WTC11 (cell line): ENCODE measurements around the gene SDK2.

Experiments
- SMAD4 ChIP-seq: sonication (generic); formaldehyde crosslinking; IDR thresholded peaks from 2 replicates; pipeline ENCODE4 v1.8.0; 2022; ENCODE audit warnings: mild to moderate bottlenecking, missing genetic modification reagents
- TF ChIP-seq, protein P1 (sequence below): fragments of 200-600 bp; IDR thresholded peaks from 2 replicates; pipeline ENCODE4 v1.8.0; 2022; ENCODE audit warnings: antibody characterized with exemption

DNA sequence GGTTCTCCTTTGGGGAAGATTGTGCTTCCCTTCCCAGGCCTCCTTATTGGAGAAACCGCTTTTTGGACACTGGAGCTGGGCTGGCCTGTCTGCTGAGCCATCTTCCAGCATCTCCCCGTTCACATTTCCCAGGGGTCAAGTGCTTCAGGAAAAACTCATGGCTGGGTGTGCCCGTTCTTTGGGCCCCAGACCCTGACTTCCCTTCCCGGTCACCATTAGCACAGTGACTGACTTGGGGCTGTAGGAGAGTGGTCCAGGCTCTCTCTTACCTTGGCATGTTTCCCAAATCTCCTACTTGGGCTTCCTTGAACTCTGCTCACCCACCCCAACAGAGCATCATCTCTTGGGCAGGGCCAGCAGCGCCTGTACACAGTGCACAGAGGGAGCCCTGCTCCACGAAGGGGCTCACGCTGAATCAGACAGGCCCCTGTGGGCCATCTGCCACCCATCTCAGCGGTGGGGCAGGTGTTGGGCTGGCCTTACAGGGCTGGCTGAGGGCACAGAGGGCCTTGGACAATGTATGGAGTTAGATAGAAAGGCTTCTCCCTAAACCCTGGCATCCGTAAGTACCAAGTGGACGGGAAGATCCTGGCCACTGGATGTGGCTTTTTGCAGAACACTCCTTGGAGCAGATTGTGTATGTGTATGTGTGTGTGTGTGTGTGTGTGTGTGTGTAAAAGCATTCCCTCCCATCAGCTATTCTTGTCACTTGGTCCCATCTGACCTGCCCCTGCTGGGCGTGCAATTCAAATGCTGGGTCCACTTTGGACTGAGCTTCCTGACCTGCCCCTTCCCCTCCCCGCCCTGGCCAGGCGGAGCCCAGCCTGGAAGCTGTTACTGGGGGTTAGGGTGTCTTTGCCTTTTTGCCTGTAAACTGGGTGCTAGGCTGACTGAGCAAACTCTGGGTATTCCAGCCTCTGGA lies 307.6 kb downstream of the SDK2 start:
- TF ChIP-seq, protein P1, sequence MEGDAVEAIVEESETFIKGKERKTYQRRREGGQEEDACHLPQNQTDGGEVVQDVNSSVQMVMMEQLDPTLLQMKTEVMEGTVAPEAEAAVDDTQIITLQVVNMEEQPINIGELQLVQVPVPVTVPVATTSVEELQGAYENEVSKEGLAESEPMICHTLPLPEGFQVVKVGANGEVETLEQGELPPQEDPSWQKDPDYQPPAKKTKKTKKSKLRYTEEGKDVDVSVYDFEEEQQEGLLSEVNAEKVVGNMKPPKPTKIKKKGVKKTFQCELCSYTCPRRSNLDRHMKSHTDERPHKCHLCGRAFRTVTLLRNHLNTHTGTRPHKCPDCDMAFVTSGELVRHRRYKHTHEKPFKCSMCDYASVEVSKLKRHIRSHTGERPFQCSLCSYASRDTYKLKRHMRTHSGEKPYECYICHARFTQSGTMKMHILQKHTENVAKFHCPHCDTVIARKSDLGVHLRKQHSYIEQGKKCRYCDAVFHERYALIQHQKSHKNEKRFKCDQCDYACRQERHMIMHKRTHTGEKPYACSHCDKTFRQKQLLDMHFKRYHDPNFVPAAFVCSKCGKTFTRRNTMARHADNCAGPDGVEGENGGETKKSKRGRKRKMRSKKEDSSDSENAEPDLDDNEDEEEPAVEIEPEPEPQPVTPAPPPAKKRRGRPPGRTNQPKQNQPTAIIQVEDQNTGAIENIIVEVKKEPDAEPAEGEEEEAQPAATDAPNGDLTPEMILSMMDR, result no peak
- TF ChIP-seq SMAD4, result no peak
